Caki2 (cell line): ENCODE data around the gene SLC6A16. TPM values are rescaled to one million over a fixed set of nuclear protein-coding genes. Genes with fewer than 3 reads are reported as not detected.
A peak's percentile ranks its signal among the peaks of the same experiment; 100 is the strongest.

Experiments used
- DNase-seq: peaks from one replicate; pipeline ENCODE4 v3.0.0-alpha.2; 2015; ENCODE audit warnings: low read depth
- in situ Hi-C: cut with HindIII; loops from 2 replicates; pipeline ENCODE4 v1.10.0; 2016; ENCODE audit warnings: low sequenced_read_pairs, low pct_unique_long_range_greater_than_20kb, mixed read lengths
- total RNA-seq: library from RNA; depleted of rRNA; stranded (reverse); fragments of >200 nt; shearing (Covaris generic); gene quantifications from 2 replicates; pipeline ENCODE4 v1.2.3, GENCODE V29; 2014; ENCODE audit warnings: low replicate concordance

SLC6A16 gene
- total RNA-seq, 1 experiment from 2014 or later = 1.6 TPM

DNA sequence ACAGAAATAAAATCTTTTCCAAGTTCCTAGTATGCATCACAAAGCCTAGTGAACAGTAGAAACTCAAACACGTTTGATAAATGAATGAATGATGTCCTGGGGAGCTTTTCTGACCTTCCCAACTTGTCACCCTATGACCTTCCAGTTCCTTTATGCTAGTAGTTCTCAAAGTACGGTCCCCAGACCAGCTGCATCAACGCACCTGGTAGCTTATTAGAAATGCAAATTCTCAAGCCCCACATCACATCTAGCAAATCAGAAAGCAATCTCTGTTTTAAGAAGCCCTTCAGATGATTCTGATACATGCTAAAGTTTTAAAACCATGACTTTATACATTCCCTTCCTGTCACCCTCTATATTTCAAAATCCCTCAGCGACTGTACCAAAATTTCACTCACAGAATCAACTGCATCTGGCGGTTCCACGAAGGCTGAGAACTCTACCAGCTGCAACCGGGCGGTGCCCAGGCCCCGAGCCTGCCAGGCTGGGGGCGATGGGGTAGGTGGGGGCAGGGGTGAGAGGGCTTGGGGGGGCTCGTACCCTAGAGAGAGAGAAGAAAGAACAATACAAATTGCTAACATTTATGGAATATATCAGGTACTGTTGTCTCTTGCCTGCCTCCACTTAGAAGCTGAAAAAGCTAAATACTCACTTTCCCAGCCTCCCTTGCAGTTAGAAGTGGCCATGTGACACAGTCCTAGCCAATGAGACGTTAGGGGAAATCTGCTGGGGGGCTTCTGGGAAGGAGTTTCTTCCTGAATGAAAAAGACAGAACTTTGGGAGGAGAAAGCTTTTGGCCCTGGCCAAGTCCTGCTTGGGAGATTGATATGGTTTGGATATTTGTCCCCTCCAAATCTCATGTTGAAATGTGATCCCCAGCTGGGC, 23.6 kb upstream of the SLC6A16 start:
- no peak for DNase-seq
- in situ Hi-C loops = no loop called here

GRCh38 chr19:49347835-49348234, 22.8 kb upstream of the SLC6A16 start:
- peak; percentile 48 for DNase-seq
- in situ Hi-C loops = no loop called here

GRCh38 chr19:49347191-49347590, 22.2 kb upstream of the SLC6A16 start:
- no peak for DNase-seq
- in situ Hi-C loops = no loop called here

GRCh38 chr19:49344505-49345423, 19.8 kb upstream of the SLC6A16 start:
- no peak for DNase-seq
- in situ Hi-C loops = no loop called here

DNA sequence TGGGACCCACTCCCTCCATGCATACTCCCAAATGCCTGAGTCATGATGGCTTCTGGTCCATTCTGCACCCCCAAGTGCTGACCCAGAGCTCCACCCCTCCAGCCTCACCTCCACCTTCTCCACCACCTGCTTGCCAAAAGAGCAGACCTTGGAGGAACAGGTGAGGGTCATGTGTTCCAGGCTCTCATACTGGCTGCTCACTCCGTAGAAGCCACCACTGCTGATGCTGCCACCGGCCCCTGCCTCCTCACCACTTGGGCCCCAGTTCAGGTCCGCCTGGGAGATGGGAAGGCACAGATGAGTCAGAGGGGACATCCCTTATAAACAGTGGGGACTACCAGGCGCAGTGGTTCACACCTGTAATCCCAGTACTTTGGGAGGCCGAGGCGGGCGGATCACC, 18.1 kb upstream of the SLC6A16 start:
- DNase-seq = no peak
- in situ Hi-C loops = no loop called here

DNA sequence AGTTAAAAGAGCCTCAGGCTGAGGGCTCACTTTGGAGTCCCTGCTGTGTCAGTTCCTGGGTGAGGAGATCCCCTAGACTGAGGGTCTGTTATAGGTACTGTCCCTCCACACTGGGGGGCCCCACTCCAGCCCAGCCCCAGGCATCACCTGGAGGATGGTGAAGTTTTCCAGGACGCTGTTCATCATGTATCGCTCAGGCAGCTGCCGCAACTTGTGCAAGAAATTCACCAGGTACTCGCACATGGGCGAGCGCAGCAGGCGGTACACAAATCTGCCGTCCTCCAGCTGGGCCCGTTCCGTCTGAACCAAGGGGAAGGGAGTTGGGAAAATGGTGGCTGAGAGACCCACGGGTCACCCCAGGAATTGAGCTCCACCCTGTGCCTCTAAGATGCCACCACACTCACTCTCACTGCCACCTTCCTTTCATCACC, 17.3 kb upstream of the SLC6A16 start:
- in situ Hi-C loops = no loop called here
- DNase-seq = no peak

DNA sequence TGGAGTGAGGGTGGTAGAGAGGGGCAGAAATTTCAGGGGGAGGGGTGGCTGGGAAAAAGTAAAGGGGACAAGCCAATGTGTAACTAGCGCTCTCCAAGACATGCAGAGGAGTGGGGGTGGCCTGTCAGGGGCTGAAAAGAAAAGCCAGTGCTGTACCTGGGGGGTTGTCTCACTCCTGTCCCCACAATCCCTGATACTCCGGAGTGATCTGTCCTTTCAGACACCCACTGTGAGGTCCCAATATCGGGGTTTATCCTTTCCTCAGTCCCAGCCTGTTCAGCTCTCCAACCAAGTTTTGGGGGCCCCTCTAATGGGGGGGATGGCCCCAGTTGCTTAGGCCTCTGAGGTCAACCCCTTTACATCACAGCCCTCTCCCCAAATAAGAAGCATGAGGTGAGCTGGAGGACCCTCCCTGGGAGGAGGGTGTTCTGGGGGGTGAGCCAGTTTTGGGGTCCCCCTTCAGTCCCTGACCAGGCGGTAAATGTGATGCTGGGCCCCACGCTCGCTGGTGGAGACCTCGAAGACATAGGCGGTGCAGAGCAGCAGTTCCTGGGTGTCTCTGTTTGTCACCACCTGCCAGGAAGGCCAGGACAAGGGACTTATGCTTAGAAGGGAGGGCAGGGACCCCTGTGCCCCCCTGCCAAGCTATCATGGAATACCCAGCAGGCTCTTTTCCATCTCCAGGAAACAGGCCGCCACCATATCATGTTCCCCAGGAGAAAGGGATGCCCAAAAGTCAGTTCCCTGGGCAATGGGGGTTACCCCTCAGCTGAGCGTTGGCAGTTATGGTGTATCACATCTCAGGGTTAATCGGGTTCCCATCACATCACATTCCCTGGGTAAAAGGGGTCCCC, 16.1 kb upstream of the SLC6A16 start:
- no peak for DNase-seq
- in situ Hi-C loops = no loop called here

DNA sequence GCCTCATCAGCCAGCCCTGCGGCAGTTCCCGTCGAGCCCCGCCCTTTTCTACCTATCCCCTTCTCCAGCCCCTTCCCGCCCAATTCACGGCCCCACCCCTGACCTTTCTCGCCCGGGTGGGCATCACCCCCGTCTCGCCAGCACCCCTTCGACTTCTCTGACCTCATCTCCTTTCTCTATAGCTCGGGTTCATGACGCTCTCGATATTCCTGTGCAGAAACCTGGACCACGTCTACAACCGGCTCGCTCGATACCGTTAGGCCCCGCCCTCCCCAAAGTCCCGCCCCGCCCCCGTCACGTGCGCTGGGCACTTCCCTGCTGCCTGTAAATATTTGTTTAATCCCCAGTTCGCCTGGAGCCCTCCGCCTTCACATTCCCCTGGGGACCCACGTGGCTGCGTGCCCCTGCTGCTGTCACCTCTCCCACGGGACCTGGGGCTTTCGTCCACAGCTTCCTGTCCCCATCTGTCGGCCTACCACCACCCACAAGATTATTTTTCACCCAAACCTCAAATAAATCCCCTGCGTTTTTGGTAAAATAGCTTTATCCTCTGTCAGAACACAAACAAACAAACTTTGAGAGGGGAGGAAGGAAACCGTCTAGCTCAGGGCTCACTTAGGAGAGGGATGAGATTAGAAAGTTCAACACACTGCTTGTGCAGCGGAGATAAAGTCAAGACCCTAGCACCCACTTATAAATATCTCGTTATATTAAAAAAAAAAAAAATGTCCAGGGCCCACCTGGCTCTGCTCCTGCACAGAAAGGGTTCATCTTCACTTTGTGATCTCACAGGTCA, 15.3 kb upstream of the SLC6A16 start:
- DNase-seq = peak; percentile 57
- in situ Hi-C loops = no loop called here

GRCh38 chr19:49339301-49340068, 14.5 kb upstream of the SLC6A16 start:
- in situ Hi-C loops = no loop called here
- DNase-seq = peak; percentile 97

- DNase-seq = peak; percentile 82
- in situ Hi-C loops = no loop called here
These were observed 13.8 kb upstream of the SLC6A16 start for GRCh38 chr19:49338691-49339300.

DNA sequence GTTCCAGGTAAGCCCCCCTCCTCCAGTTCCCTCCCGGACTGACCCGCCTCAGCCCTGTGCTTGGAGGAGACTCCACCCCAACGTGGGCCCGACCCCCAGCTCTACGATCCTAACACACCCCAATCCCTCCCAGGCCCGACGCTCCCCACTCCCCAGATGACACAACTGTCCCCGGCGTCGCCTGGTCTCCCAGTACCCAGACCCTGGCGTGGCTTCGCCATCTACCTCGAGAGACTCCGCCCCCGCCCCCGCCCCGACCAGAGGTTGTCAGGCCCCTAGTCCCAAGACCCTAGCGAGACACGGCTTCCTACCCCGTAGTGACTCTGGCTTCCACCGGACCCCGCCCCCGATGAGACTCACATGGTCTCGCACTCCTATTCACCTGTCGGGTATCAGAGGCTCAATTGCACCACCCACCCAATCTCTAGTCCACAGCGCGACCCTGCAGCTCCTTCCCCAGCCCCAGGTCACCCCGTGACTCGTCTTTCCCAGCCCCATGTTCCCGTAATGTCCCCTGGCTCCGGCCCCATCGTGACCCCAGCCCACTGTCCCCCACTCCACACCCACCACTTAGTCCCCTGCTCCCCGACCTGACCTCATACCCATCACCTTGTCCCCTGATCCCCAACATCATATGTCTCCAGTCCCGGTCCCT, 13.2 kb upstream of the SLC6A16 start:
- DNase-seq = no peak
- in situ Hi-C loops = no loop called here

DNA sequence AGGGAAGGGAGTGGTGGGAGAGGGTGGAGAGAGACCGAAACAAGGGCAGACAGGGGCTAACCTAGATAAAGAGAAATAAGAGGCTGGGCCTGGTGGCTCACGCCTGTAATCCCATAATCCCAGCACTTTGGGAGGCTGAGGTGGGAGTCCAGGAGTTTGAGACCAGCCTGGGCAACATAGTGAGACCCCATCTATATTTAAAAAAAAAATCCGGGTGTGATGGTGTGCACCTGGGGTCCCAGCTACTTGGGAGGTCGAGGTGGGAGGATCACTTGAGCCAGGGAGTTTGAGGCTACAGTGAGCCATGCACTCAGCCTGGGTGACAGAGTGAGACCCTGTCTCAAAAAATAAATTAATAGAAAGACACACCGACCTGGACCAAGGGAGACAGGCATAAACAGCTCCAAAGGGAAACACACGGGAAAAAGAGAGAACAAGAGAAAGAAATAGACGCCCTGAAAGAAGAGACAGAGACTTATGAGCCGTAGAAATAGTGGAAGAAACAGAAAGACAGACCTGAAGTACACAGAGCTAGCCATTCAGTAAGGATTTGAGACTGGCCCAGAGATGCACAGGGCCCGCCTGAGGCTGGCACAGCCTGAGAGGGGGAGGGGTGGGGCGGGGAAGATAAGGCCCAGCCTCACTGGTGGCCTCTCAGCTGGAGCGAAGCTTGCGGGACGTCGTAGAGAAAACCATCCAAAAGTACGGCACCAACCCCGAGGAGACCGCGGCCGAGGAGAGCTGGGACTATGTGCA, 12.5 kb upstream of the SLC6A16 start:
- in situ Hi-C loops = no loop called here
- DNase-seq = no peak

DNA sequence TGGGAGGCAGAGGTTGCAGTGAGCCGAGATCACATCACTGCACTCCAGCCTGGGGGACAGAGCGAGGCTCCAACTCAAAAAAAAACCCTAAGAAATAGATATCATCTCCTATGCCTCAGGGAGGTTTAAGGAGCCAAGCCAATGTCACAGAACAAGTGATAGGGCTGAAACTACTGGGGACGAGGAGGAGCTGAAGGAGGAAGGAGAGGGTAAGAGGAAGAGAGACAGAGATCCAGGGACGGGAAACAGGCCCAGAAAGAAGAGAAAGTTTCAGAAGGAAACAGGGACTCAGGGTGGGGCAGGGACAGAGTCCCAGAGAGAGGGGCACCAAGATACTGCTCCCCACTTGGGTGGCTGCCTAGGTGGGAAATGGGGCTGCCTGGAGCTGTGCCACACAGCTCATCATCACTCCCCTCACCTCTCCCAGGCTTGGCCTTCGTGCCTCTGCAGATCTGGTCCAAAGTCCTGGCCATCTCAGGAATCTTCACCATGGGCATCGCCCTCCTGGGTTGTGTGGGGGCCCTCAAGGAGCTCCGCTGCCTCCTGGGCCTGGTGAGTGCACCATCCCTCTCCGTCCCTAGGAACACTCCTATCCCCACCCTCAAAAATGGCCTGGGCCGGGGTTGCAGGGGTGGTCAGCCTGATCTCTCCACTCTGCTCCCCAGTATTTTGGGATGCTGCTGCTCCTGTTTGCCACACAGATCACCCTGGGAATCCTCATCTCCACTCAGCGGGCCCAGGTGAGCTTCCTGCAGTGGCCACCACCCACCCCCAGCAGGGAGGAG, 11.7 kb upstream of the SLC6A16 start:
- in situ Hi-C loops = no loop called here
- no peak for DNase-seq

DNA sequence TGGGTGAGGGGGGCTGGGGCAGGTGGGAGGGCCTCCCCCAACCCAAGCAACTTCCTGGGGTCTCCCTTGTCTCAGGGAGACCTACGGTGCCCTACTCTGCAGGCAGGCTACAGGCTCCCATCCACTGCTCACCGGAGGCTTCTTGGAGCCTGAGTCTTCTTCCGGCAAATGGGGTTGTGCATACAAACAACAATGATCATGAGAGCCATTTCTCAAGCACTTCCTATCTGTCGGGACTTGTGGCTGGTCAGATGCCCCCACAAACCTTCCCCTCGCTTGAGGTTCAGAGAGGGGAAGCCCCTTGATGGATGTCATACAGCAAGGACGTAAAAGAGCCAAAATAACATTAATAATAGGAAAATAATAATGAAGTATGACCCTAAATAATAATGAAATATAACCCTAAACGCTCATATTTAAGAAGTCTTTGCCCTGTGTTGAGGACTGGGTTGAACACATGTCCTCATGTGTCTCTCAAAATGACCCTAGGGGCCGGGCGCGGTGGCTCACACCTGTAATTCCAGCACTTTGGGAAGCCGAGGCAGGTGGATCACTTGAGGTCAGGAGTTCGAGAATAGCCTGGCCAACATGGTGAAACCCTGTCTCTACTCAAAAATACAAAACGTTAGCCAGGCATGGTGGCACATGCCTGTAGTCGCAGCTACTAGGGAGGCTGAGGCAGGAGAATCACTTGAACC, 10.9 kb upstream of the SLC6A16 start:
- in situ Hi-C loops = no loop called here

More for the DNA sequence above, 10.9 kb upstream of the SLC6A16 start:
- no peak for DNase-seq
